Upper lobe of right lung (tissue), 1 donor: ENCODE data around the gene MICU1. TPM values are rescaled to one million over a fixed set of nuclear protein-coding genes. Genes with fewer than 3 reads are reported as not detected.

ENCODE experiments used
- ATAC-seq: fragments of 200-7000 bp; cut with Tn5 transposase; one replicate; pipeline ENCODE4 v1.9.1; 2020; ENCODE audit warnings: mild to moderate bottlenecking, moderate library complexity
- DNase-seq: peaks from one replicate; pipeline ENCODE4 v3.0.0-alpha.2; 2020
- H3K27ac ChIP-seq: fragments of 200-600 bp; one replicate; pipeline ENCODE4 v1.8.0; 2022
- H3K27me3 ChIP-seq: fragments of 200-600 bp; one replicate; pipeline ENCODE4 v1.8.0; 2022; ENCODE audit warnings: mild to moderate bottlenecking
- H3K36me3 ChIP-seq: fragments of 200-600 bp; one replicate; pipeline ENCODE4 v1.8.0; 2022
- H3K4me1 ChIP-seq: fragments of 200-600 bp; one replicate; pipeline ENCODE4 v1.8.0; 2022
- H3K4me3 ChIP-seq: fragments of 200-600 bp; one replicate; pipeline ENCODE4 v1.8.0; 2022; ENCODE audit warnings: mild to moderate bottlenecking
- H3K9me3 ChIP-seq: fragments of 200-600 bp; one replicate; pipeline ENCODE4 v1.8.0; 2022
- CTCF ChIP-seq: fragments of 200-600 bp; IDR thresholded peaks from one replicate; pipeline ENCODE4 v1.8.0; 2022; ENCODE audit warnings: antibody characterized with exemption
- intact Hi-C: fragments of 100-400 bp; cut with DNase I; formaldehyde crosslinking; loops from one replicate; pipeline ENCODE4 v1.11.0; 2022
- total RNA-seq: library from RNA; stranded (reverse); fragmentation: NEBNext Ultra II Directional; extraction: Animal tissue kit (Norgen Biotek cat#: 25700); gene quantifications from one replicate; pipeline ENCODE4 v1.2.1, GENCODE V29; 2021
- donor health status: DM: no; HTN: yes; CAD: no; lungs with severe emphysema.

MICU1 gene
- total RNA-seq, 1 donor from 2014 or later, result 52.2 TPM

- no peaks in the 10 kb centered on the region for H3K4me1 ChIP-seq
- H3K27me3 ChIP-seq, result no peaks in the 10 kb centered on the region
- no peak for TF ChIP-seq CTCF
- H3K4me3 ChIP-seq, result no peak overlapping the region
- H3K27ac ChIP-seq, result no peak overlapping the region
- intact Hi-C loops, result no loop called here
- H3K9me3 ChIP-seq, result no peaks in the 10 kb centered on the region
- ATAC-seq (no peak), DNase-seq (no peak)
- peaks cover 21% of the 10 kb centered on the region for H3K36me3 ChIP-seq
Measured at GRCh38 chr10:72425133-72425532, 200.7 kb downstream of the MICU1 start.

- ATAC-seq, result no peak
- Histone ChIP-seq H3K27ac (no peak overlapping the region), H3K27me3 (no peaks in the 10 kb centered on the region), H3K4me1 (no peaks in the 10 kb centered on the region), H3K9me3 (no peaks in the 10 kb centered on the region), H3K36me3 (peaks cover 21% of the 10 kb centered on the region), H3K4me3 (no peak overlapping the region)
- no peak for TF ChIP-seq CTCF
- no peak for DNase-seq
- intact Hi-C loops, result no loop called here
Measured at GRCh38 chr10:72424561-72424960, 201.3 kb downstream of the MICU1 start.

GRCh38 chr10:72423426-72423825 is 202.5 kb downstream of the MICU1 start:
- no peak for TF ChIP-seq CTCF
- H3K27ac ChIP-seq, result no peak overlapping the region
- intact Hi-C loops, result no loop called here
- H3K9me3 ChIP-seq, result no peaks in the 10 kb centered on the region
- H3K36me3 ChIP-seq, result peaks cover 21% of the 10 kb centered on the region
- no peaks in the 10 kb centered on the region for H3K27me3 ChIP-seq
- DNase-seq (no peak), ATAC-seq (no peak)
- H3K4me1 ChIP-seq, result no peaks in the 10 kb centered on the region
- no peak overlapping the region for H3K4me3 ChIP-seq

- no peaks in the 10 kb centered on the region for H3K27me3 ChIP-seq
- ATAC-seq, result no peak
- H3K9me3 ChIP-seq, result no peaks in the 10 kb centered on the region
- DNase-seq, result no peak
- TF ChIP-seq CTCF, result no peak
- no peak overlapping the region for H3K27ac ChIP-seq
- H3K4me3 ChIP-seq, result no peak overlapping the region
- H3K4me1 ChIP-seq, result no peaks in the 10 kb centered on the region
- intact Hi-C loops, result no loop called here
- peaks cover 20% of the 10 kb centered on the region for H3K36me3 ChIP-seq
Measured at GRCh38 chr10:72421885-72422540, 203.9 kb downstream of the MICU1 start.

GRCh38 chr10:72419241-72419640 is 206.6 kb downstream of the MICU1 start:
- ATAC-seq, result no peak

More at GRCh38 chr10:72419241-72419640, 206.6 kb downstream of the MICU1 start:
- no peaks in the 10 kb centered on the region for H3K9me3 ChIP-seq
- H3K27me3 ChIP-seq, result no peaks in the 10 kb centered on the region
- H3K27ac ChIP-seq, result no peak overlapping the region
- no peaks in the 10 kb centered on the region for H3K4me1 ChIP-seq
- no peak overlapping the region for H3K4me3 ChIP-seq
- no peak for TF ChIP-seq CTCF
- intact Hi-C loops, result no loop called here
- peaks cover 18% of the 10 kb centered on the region for H3K36me3 ChIP-seq
- DNase-seq, result no peak
